Endothelial cell (in vitro differentiated cells): ENCODE measurements around the gene ERCC6. TPM values are rescaled to one million over a fixed set of nuclear protein-coding genes. Genes with fewer than 3 reads are reported as not detected.

Experiments used
- DNase-seq: peaks from one replicate; pipeline ENCODE4 v3.0.0; 2021; ENCODE audit warnings: low spot score
- H3K27ac Mint-ChIP-seq: one replicate; pipeline ENCODE4 v1.8.0; 2021; ENCODE audit warnings: mixed read lengths, inconsistent platforms; ENCODE audit not compliant: unreplicated experiment
- H3K27me3 Mint-ChIP-seq: one replicate; pipeline ENCODE4 v1.8.0; 2021; ENCODE audit warnings: mild to moderate bottlenecking, moderate library complexity, mixed read lengths, inconsistent platforms; ENCODE audit not compliant: unreplicated experiment
- H3K36me3 Mint-ChIP-seq: one replicate; pipeline ENCODE4 v1.8.0; 2021; ENCODE audit warnings: mild to moderate bottlenecking, low read depth, mixed read lengths, inconsistent platforms; ENCODE audit not compliant: unreplicated experiment
- H3K4me1 Mint-ChIP-seq: one replicate; pipeline ENCODE4 v1.8.0; 2021; ENCODE audit warnings: mild to moderate bottlenecking, mixed read lengths, inconsistent platforms; ENCODE audit not compliant: unreplicated experiment
- H3K4me3 Mint-ChIP-seq: one replicate; pipeline ENCODE4 v1.8.0; 2021; ENCODE audit warnings: mild to moderate bottlenecking, mixed read lengths, inconsistent platforms; ENCODE audit not compliant: unreplicated experiment
- H3K9me3 Mint-ChIP-seq: one replicate; pipeline ENCODE4 v1.8.0; 2021; ENCODE audit warnings: mixed read lengths, inconsistent platforms; ENCODE audit not compliant: unreplicated experiment
- total RNA-seq: library from RNA; stranded (reverse); fragmentation: NEBNext Ultra II Directional; extraction: Animal tissue kit (Norgen Biotek cat#: 25700); gene quantifications from one replicate; pipeline ENCODE4 v1.2.1, GENCODE V29; 2021; ENCODE audit not compliant: unreplicated experiment
- TF ChIP-seq, protein P1 (sequence below): fragments of 200-600 bp; sonication (generic); IDR thresholded peaks from one replicate; pipeline ENCODE4 v1.5.0; 2021; ENCODE audit warnings: antibody characterized with exemption; ENCODE audit not compliant: unreplicated experiment

Gene ERCC6
- total RNA-seq, 1 donor from 2014 or later, result 25.8 TPM

DNA sequence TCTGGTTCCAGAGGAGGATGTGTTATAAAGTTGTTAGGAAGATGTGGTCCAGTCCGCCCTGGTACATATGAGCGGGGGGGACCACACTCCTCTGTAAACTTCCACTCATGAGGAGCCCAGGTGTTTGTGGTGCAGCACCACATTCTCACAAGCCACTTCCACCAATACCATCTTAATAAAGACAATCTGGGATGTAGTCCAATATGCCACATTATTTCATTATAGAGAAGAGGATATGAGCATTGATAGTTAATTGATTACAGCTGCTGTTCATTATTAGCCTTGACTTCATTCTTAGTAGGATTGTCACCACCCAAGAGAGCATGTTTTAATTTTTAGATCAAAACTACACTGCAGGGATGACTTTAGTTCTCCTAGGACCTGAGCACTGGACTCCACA, 40.5 kb downstream of the ERCC6 start:
- Mint-ChIP-seq H3K36me3 (peaks cover 6% of the 10 kb centered on the region), H3K27me3 (no peaks in the 10 kb centered on the region), H3K4me3 (no peak overlapping the region), H3K27ac (no peak overlapping the region), H3K4me1 (no peaks in the 10 kb centered on the region), H3K9me3 (no peaks in the 10 kb centered on the region)
- TF ChIP-seq, protein P1, sequence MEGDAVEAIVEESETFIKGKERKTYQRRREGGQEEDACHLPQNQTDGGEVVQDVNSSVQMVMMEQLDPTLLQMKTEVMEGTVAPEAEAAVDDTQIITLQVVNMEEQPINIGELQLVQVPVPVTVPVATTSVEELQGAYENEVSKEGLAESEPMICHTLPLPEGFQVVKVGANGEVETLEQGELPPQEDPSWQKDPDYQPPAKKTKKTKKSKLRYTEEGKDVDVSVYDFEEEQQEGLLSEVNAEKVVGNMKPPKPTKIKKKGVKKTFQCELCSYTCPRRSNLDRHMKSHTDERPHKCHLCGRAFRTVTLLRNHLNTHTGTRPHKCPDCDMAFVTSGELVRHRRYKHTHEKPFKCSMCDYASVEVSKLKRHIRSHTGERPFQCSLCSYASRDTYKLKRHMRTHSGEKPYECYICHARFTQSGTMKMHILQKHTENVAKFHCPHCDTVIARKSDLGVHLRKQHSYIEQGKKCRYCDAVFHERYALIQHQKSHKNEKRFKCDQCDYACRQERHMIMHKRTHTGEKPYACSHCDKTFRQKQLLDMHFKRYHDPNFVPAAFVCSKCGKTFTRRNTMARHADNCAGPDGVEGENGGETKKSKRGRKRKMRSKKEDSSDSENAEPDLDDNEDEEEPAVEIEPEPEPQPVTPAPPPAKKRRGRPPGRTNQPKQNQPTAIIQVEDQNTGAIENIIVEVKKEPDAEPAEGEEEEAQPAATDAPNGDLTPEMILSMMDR, result no peak
- no peak for DNase-seq

DNA sequence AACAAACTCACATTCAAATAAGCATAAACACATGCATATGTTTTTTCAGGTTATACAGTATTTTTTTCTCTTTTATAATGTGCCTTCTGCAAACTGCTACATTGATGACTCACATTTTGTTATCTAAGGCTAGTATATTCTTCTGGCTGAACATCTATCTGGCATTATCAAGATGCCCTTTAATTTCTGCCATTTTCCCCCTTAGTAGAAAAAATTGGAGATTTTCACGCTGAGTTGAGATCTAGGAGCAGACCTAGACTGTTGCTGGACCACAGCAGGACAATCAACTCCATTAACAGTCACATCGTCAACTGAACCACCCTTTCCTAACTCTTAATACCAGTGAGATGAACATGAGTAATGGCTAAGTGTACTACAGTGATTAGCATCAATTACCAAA, 41.6 kb downstream of the ERCC6 start:
- H3K9me3 Mint-ChIP-seq, result no peaks in the 10 kb centered on the region
- no peak overlapping the region for H3K4me3 Mint-ChIP-seq
- no peaks in the 10 kb centered on the region for H3K27me3 Mint-ChIP-seq
- no peak overlapping the region for H3K27ac Mint-ChIP-seq
- H3K4me1 Mint-ChIP-seq, result no peaks in the 10 kb centered on the region
- H3K36me3 Mint-ChIP-seq, result peaks cover 6% of the 10 kb centered on the region
- no peak for DNase-seq
- TF ChIP-seq, protein P1, result no peak

DNA sequence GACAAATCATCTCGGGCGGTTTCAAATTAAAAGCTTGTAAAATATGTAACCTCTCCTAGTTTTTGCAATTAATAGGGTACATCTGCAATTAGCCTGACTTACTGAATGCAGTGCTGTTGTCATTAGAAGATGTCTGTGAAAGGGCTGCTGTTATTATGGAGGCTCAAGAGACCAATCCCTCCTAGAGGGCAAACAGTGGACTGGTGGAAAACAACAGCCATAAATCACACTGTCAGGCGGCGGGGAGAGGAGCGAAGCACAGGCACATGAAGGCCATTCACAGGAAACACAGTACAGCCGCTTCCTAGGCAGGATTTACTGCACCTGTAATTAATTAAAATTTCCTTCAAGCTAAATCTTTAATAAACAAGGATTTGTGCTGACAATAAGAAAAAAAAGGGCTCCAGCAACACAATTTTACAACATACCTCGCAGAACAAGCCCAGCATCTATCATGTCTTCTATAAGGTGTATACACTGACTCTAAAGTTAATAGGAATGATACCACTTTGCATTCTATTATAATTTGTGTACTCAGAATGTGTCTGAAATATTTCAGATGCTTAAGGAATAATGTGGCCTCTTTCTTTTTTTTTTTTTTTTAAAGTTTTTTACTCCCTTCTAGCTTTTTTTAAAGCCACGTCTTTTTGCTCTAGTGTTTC, 50.7 kb downstream of the ERCC6 start:
- TF ChIP-seq, protein P1, result no peak
- no peaks in the 10 kb centered on the region for H3K4me1 Mint-ChIP-seq
- no peak overlapping the region for H3K4me3 Mint-ChIP-seq
- no peaks in the 10 kb centered on the region for H3K36me3 Mint-ChIP-seq
- DNase-seq, result no peak
- no peaks in the 10 kb centered on the region for H3K9me3 Mint-ChIP-seq
- no peaks in the 10 kb centered on the region for H3K27me3 Mint-ChIP-seq
- H3K27ac Mint-ChIP-seq, result no peak overlapping the region

DNA sequence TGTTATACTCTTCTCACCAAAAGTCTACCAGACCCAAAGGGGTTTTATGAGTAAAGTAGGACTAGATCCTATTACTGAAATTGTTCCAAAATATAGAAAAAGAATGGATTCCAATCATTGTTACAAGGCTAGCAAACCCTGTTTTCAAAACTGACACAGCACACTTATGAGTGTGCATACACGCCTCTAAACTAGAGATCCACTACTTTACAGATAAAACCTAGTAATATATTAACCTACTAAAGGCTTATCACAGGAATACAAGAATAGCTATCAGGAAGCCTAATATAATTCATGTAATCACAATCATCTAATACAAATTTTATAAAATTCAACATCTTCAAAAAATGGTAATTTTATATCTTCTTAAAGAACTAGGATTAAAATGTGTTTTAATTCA, 52.2 kb downstream of the ERCC6 start:
- TF ChIP-seq, protein P1, result no peak
- H3K4me1 Mint-ChIP-seq, result no peaks in the 10 kb centered on the region
- DNase-seq, result no peak

DNA sequence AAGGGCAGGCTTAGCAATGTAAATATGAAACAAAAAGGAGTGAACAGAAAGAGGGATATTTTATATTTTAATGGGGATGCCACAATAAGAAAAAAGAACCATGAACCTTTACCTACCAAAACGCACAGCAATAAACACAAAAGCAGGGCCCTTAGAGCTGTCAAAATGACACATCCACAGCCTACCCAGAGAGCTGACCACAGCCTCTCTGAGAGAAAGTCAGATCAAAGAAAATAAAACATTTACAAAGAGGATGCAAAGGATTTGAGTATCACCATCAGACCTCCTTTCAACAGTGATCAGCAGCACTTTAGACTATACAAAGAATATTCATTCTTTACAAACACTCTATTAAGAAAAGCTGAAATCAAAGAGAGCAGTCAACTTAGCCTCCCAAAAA, 52.9 kb downstream of the ERCC6 start:
- Mint-ChIP-seq H3K36me3 (peaks cover 9% of the 10 kb centered on the region), H3K4me3 (no peak overlapping the region), H3K27me3 (no peaks in the 10 kb centered on the region), H3K27ac (no peak overlapping the region), H3K4me1 (no peaks in the 10 kb centered on the region), H3K9me3 (no peaks in the 10 kb centered on the region)
- TF ChIP-seq, protein P1, result no peak
- DNase-seq, result no peak

More for the DNA sequence above, 52.2 kb downstream of the ERCC6 start:
- Mint-ChIP-seq H3K36me3 (peaks cover 5% of the 10 kb centered on the region), H3K9me3 (no peaks in the 10 kb centered on the region), H3K27me3 (no peaks in the 10 kb centered on the region), H3K4me3 (no peak overlapping the region), H3K27ac (no peak overlapping the region)
